Thyroid gland (tissue), 4 donors: ENCODE measurements around the gene TOMT. TPM values are rescaled to one million over a fixed set of nuclear protein-coding genes. Genes with fewer than 3 reads are reported as not detected.

ENCODE experiments used
- DNase-seq, 2 donors: peaks; one replicate each; pipeline ENCODE4 v3.0.0-alpha.2; 2019
- H3K27ac ChIP-seq, 3 donors: fragments of 200-600 bp; sonication (generic); 1 replicate in 2 of 3; 2 replicates in 1 of 3; pipeline ENCODE4 v1.5.1; 2016 to 2019; ENCODE audit warnings: mild to moderate bottlenecking in 1 of 3, moderate library complexity in 1 of 3
- H3K27me3 ChIP-seq: fragments of 200-600 bp; sonication (generic); one replicate; pipeline ENCODE4 v1.5.1; 2019
- H3K36me3 ChIP-seq, 2 donors: fragments of 200-600 bp; sonication (generic); one replicate each; pipeline ENCODE4 v1.5.1; 2016 to 2019
- H3K4me1 ChIP-seq, 2 donors: fragments of 200-600 bp; sonication (generic); one replicate each; pipeline ENCODE4 v1.5.1; 2017 to 2019
- H3K4me3 ChIP-seq, 3 donors: fragments of 200-600 bp; sonication (generic); replicated peaks in 1 of 3; 1 replicate in 2 of 3; 2 replicates in 1 of 3; pipeline ENCODE4 v1.5.1; 2016; ENCODE audit warnings: mild to moderate bottlenecking in 1 of 3
- H3K9me3 ChIP-seq: fragments of 200-600 bp; sonication (generic); one replicate; pipeline ENCODE4 v1.5.1; 2017
- CTCF ChIP-seq, 6 experiments: fragments of 200-600 bp in 3 of 6; fragments of 450-650 bp in 3 of 6; sonication (generic) in 3 of 6; IDR thresholded peaks; one replicate each; pipeline ENCODE4 v1.5.1; 2016 to 2019; ENCODE audit warnings: antibody characterized with exemption in 6 of 6, mild to moderate bottlenecking in 2 of 6, inconsistent platforms in 1 of 6, moderate library complexity in 1 of 6
- POLR2A ChIP-seq, 2 donors: fragments of 450-650 bp; IDR thresholded peaks; one replicate each; pipeline ENCODE4 v1.6.1; 2017; ENCODE audit warnings: antibody characterized with exemption in 2 of 2, mild to moderate bottlenecking in 2 of 2, moderate library complexity in 1 of 2
- WGBS, 2 donors: methylation state at CpG; one replicate each; pipeline ENCODE4 v1.1.5; 2017; 5-methylcytosine and 5-hydroxymethylcytosine counted together
- intact Hi-C: fragments of 100-400 bp; cut with DNase I; formaldehyde crosslinking; loops from one replicate; pipeline ENCODE4 v1.15.1; 2023
- total RNA-seq, 4 donors: library from RNA; depleted of rRNA; stranded (reverse); fragments of >200 nt; gene quantifications; one replicate each; pipeline ENCODE4 v1.2.3, GENCODE V29; 2016

TOMT gene
- total RNA-seq, 4 donors from 2014 or later: not detected

GRCh38 chr11:72081184-72081644, 24.5 kb upstream of the TOMT start:
- Histone ChIP-seq H3K27me3 (no peaks in the 10 kb centered on the region), H3K9me3 (no peaks in the 10 kb centered on the region), H3K36me3 (no peaks in the 10 kb centered on the region), H3K27ac (peak overlapping the region; percentile 64 to 90 (median 73)), H3K4me1 (peaks cover 7 to 12% of the 10 kb centered on the region in 2 donors), H3K4me3 (peak overlapping the region; percentile 39 to 59 (median 52))
- intact Hi-C loops: no loop called here
- TF ChIP-seq POLR2A (IDR thresholded peaks at IDR 0.05) (no peak), CTCF (IDR thresholded peaks at IDR 0.05) (no peak)
- no peak for DNase-seq
- WGBS, 2 donors: 60 to 68% methylated on average over 20 to 21 of the region's 21 CpGs

- Histone ChIP-seq H3K9me3 (no peaks in the 10 kb centered on the region), H3K36me3 (no peaks in the 10 kb centered on the region), H3K27me3 (no peaks in the 10 kb centered on the region), H3K4me1 (peaks cover 7 to 12% of the 10 kb centered on the region in 2 donors), H3K27ac (peak overlapping the region in 1 of 3 donors; percentile 5), H3K4me3 (no peak overlapping the region)
- intact Hi-C loops: no loop called here
- no peak for DNase-seq
- 89 to 99% methylated on average over 3 of the region's 3 CpGs for WGBS, 2 donors
- TF ChIP-seq POLR2A (IDR thresholded peaks at IDR 0.05) (no peak), CTCF (IDR thresholded peaks at IDR 0.05) (no peak)
Measured at GRCh38 chr11:72081821-72082453, 23.8 kb upstream of the TOMT start.

- H3K27ac ChIP-seq: no peak overlapping the region
- intact Hi-C loops: no loop called here
- WGBS, 2 donors: 98 to 99% methylated on average over 2 of the region's 2 CpGs
Measured at GRCh38 chr11:72083414-72083813, 22.3 kb upstream of the TOMT start.

GRCh38 chr11:72084076-72084475, 21.6 kb upstream of the TOMT start:
- no peak for DNase-seq
- WGBS, 2 donors: 80 to 91% methylated on average over 4 of the region's 4 CpGs
- peaks cover 3 to 7% of the 10 kb centered on the region in 2 donors for H3K4me1 ChIP-seq
- TF ChIP-seq CTCF (IDR thresholded peaks at IDR 0.05): no peak
- no peak for TF ChIP-seq POLR2A (IDR thresholded peaks at IDR 0.05)
- intact Hi-C loops: no loop called here
- no peak overlapping the region for H3K4me3 ChIP-seq
- no peaks in the 10 kb centered on the region for H3K9me3 ChIP-seq
- no peaks in the 10 kb centered on the region for H3K27me3 ChIP-seq
- H3K27ac ChIP-seq: no peak overlapping the region
- H3K36me3 ChIP-seq: no peaks in the 10 kb centered on the region

More at GRCh38 chr11:72083414-72083813, 22.3 kb upstream of the TOMT start:
- DNase-seq: no peak
- no peak overlapping the region for H3K4me3 ChIP-seq
- H3K4me1 ChIP-seq: peaks cover 7 to 12% of the 10 kb centered on the region in 2 donors
- H3K9me3 ChIP-seq: no peaks in the 10 kb centered on the region
- H3K36me3 ChIP-seq: no peaks in the 10 kb centered on the region
- no peak for TF ChIP-seq POLR2A (IDR thresholded peaks at IDR 0.05)
- no peak for TF ChIP-seq CTCF (IDR thresholded peaks at IDR 0.05)
- H3K27me3 ChIP-seq: no peaks in the 10 kb centered on the region

GRCh38 chr11:72084965-72085364, 20.8 kb upstream of the TOMT start:
- peaks cover 0 to 7% of the 10 kb centered on the region in 2 donors for H3K4me1 ChIP-seq
- intact Hi-C loops: no loop called here

More at GRCh38 chr11:72084965-72085364, 20.8 kb upstream of the TOMT start:
- Histone ChIP-seq H3K4me3 (no peak overlapping the region), H3K27me3 (no peaks in the 10 kb centered on the region), H3K9me3 (no peaks in the 10 kb centered on the region), H3K27ac (no peak overlapping the region), H3K36me3 (no peaks in the 10 kb centered on the region)
- no peak for TF ChIP-seq CTCF (IDR thresholded peaks at IDR 0.05)
- TF ChIP-seq POLR2A (IDR thresholded peaks at IDR 0.05): no peak
- WGBS, 2 donors: 93 to 98% methylated on average over 1 of the region's 1 CpG
- no peak for DNase-seq
